ENCODE results near the gene TUBA4A.

- TF ChIP-seq CTCF (IDR thresholded peaks at IDR 0.05) (no peak), POLR2A (IDR thresholded peaks at IDR 0.05) (no peak)
Observed at GRCh38 chr2:219225350-219225749, 28.4 kb downstream of the TUBA4A start.
